Measurements from ENCODE around the gene ACSL3.

GRCh38 chr2:222984908-222985307 is 124.1 kb downstream of the ACSL3 start:
- TF ChIP-seq EZH2 (IDR thresholded peaks at IDR 0.05; ENCODE audit: borderline replicate concordance, insufficient read depth, low read depth, low read length, poor library complexity, severe bottlenecking) (no peak), CTCF (IDR thresholded peaks at IDR 0.05) (no peak)
